HG02759 (cell line): ENCODE data around the gene TIMP2.
"Not testable (repeated sequence)": the region's sequence is repeated elsewhere in the genome, so short reads cannot be mapped to it uniquely, and the experiment has no call there.

Source experiments
- ATAC-seq: cut with Tn5 transposase; IDR thresholded peaks from one replicate; pipeline ENCODE4 v1.9.1; 2021; ENCODE audit warnings: mild to moderate bottlenecking, moderate library complexity; ENCODE audit not compliant: unreplicated experiment

Gene TIMP2

GRCh38 chr17:78873519-78874340 is 51.5 kb downstream of the TIMP2 start:
- ATAC-seq: no peak

- no peak for ATAC-seq
Measured at GRCh38 chr17:78872486-78872885, 52.7 kb downstream of the TIMP2 start.

GRCh38 chr17:78870621-78871020 is 54.6 kb downstream of the TIMP2 start:
- ATAC-seq: no peak

GRCh38 chr17:78868391-78868790 is 56.8 kb downstream of the TIMP2 start:
- no peak for ATAC-seq

- not testable (repeated sequence) for ATAC-seq
Measured at GRCh38 chr17:78867046-78867445, 58.1 kb downstream of the TIMP2 start.

GRCh38 chr17:78865682-78866390 is 59.4 kb downstream of the TIMP2 start:
- no peak for ATAC-seq

- no peak for ATAC-seq
Measured at GRCh38 chr17:78864117-78864516, 61.1 kb downstream of the TIMP2 start.

GRCh38 chr17:78862073-78863023 is 62.8 kb downstream of the TIMP2 start:
- ATAC-seq: no peak

GRCh38 chr17:78861229-78861628 is 64.0 kb downstream of the TIMP2 start:
- ATAC-seq: no peak

GRCh38 chr17:78859051-78859450 is 66.1 kb downstream of the TIMP2 start:
- ATAC-seq: no peak

GRCh38 chr17:78857266-78857665 is 67.9 kb downstream of the TIMP2 start:
- no peak for ATAC-seq

GRCh38 chr17:78855561-78856165 is 69.5 kb downstream of the TIMP2 start:
- no peak for ATAC-seq

GRCh38 chr17:78854508-78854907 is 70.7 kb downstream of the TIMP2 start:
- no peak for ATAC-seq

GRCh38 chr17:78853926-78854394 is 71.2 kb downstream of the TIMP2 start:
- no peak for ATAC-seq

- no peak for ATAC-seq
Measured at GRCh38 chr17:78852709-78853121, 72.5 kb downstream of the TIMP2 start.

- no peak for ATAC-seq
Measured at GRCh38 chr17:78849026-78849425, 76.2 kb downstream of the TIMP2 start.

- no peak for ATAC-seq
Measured at GRCh38 chr17:78847052-78847451, 78.1 kb downstream of the TIMP2 start.

GRCh38 chr17:78844301-78845005 is 80.7 kb downstream of the TIMP2 start:
- no peak for ATAC-seq

GRCh38 chr17:78842881-78843565 is 82.2 kb downstream of the TIMP2 start:
- ATAC-seq: no peak
